Measurements from ENCODE around the gene MACROD2.

Gene MACROD2

DNA sequence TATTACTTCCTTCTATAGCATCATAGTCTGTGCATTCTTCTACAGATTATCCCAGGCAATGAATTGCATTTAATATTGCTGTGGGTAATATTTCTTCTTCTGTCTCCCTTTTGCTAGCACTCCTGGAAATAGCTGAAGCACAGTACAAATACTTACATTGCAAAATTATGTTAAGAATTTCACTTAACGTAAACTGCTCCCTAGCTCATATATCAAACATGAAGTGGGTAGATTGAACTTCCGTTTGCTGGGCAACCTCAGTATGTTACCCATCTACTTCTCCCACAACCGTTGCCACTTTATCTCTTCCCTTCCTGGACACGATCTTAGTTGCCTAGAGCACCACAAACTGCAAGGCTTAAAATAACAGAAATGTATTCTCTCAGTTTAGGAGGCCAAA is 1614.6 kb downstream of the MACROD2 start:
- Mint-ChIP-seq H3K9me3 (peaks cover 35% of the 10 kb centered on the region), H3K36me3 (ENCODE audit: low read depth) (no peaks in the 10 kb centered on the region), H3K27me3 (ENCODE audit: low read depth) (no peaks in the 10 kb centered on the region), H3K4me1 (ENCODE audit: low read depth) (no peaks in the 10 kb centered on the region), H3K27ac (no peak overlapping the region), H3K4me3 (no peak overlapping the region)
- DNase-seq (ENCODE audit: low spot score) = no peak

- no peak overlapping the region for H3K27ac Mint-ChIP-seq
- DNase-seq (ENCODE audit: low spot score) = no peak
- H3K27me3 Mint-ChIP-seq (ENCODE audit: low read depth) = no peaks in the 10 kb centered on the region
- H3K4me1 Mint-ChIP-seq (ENCODE audit: low read depth) = no peaks in the 10 kb centered on the region
- peaks cover 33% of the 10 kb centered on the region for H3K9me3 Mint-ChIP-seq
- no peak overlapping the region for H3K4me3 Mint-ChIP-seq
- H3K36me3 Mint-ChIP-seq (ENCODE audit: low read depth) = no peaks in the 10 kb centered on the region
These were observed 1615.5 kb downstream of the MACROD2 start for GRCh38 chr20:15610787-15611186.

DNA sequence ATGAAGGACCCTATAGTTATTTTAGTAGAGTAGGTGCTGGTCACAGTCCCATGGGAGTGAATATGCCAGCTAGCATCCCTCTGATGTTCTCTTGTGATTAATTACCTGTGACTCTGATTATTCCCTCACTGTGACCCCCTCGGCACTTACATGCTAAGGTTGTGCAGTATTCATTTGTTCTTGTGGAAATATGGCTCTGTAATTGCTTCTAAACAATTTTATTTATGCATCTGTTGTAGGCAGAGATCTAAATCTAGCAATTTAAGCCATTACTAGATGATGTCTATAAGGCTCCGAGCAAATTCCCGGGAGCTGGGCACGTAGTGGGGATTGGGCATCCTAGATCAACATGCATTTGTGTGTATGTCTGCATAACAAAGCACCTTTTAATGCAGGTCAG is 1616.2 kb downstream of the MACROD2 start:
- Mint-ChIP-seq H3K36me3 (ENCODE audit: low read depth) (no peaks in the 10 kb centered on the region), H3K4me3 (no peak overlapping the region), H3K9me3 (peaks cover 30% of the 10 kb centered on the region), H3K4me1 (ENCODE audit: low read depth) (no peaks in the 10 kb centered on the region), H3K27ac (no peak overlapping the region), H3K27me3 (ENCODE audit: low read depth) (no peaks in the 10 kb centered on the region)
- no peak for DNase-seq (ENCODE audit: low spot score)

GRCh38 chr20:15612198-15612597 is 1616.9 kb downstream of the MACROD2 start:
- H3K4me1 Mint-ChIP-seq (ENCODE audit: low read depth) = no peaks in the 10 kb centered on the region
- no peak overlapping the region for H3K27ac Mint-ChIP-seq
- DNase-seq (ENCODE audit: low spot score) = no peak
- no peaks in the 10 kb centered on the region for H3K27me3 Mint-ChIP-seq (ENCODE audit: low read depth)
- H3K4me3 Mint-ChIP-seq = no peak overlapping the region
- H3K9me3 Mint-ChIP-seq = peaks cover 30% of the 10 kb centered on the region
- H3K36me3 Mint-ChIP-seq (ENCODE audit: low read depth) = no peaks in the 10 kb centered on the region

- no peak for DNase-seq (ENCODE audit: low spot score)
These were observed 1617.5 kb downstream of the MACROD2 start for GRCh38 chr20:15612769-15613168.

GRCh38 chr20:15613530-15613929 is 1618.2 kb downstream of the MACROD2 start:
- DNase-seq (ENCODE audit: low spot score) = no peak
- no peaks in the 10 kb centered on the region for H3K36me3 Mint-ChIP-seq (ENCODE audit: low read depth)
- no peaks in the 10 kb centered on the region for H3K4me1 Mint-ChIP-seq (ENCODE audit: low read depth)
- no peaks in the 10 kb centered on the region for H3K27me3 Mint-ChIP-seq (ENCODE audit: low read depth)
- no peak overlapping the region for H3K27ac Mint-ChIP-seq
- H3K9me3 Mint-ChIP-seq = peaks cover 35% of the 10 kb centered on the region
- H3K4me3 Mint-ChIP-seq = no peak overlapping the region

More at GRCh38 chr20:15612769-15613168, 1617.5 kb downstream of the MACROD2 start:
- H3K4me1 Mint-ChIP-seq (ENCODE audit: low read depth) = no peaks in the 10 kb centered on the region
- H3K36me3 Mint-ChIP-seq (ENCODE audit: low read depth) = no peaks in the 10 kb centered on the region
- no peaks in the 10 kb centered on the region for H3K27me3 Mint-ChIP-seq (ENCODE audit: low read depth)
- no peak overlapping the region for H3K27ac Mint-ChIP-seq
- H3K9me3 Mint-ChIP-seq = peaks cover 35% of the 10 kb centered on the region
- no peak overlapping the region for H3K4me3 Mint-ChIP-seq

GRCh38 chr20:15616626-15617025 is 1621.3 kb downstream of the MACROD2 start:
- Mint-ChIP-seq H3K27ac (no peak overlapping the region), H3K9me3 (peaks cover 26% of the 10 kb centered on the region), H3K27me3 (ENCODE audit: low read depth) (no peaks in the 10 kb centered on the region), H3K4me3 (no peak overlapping the region), H3K36me3 (ENCODE audit: low read depth) (no peaks in the 10 kb centered on the region), H3K4me1 (ENCODE audit: low read depth) (no peaks in the 10 kb centered on the region)
- no peak for DNase-seq (ENCODE audit: low spot score)

- H3K27me3 Mint-ChIP-seq (ENCODE audit: low read depth) = no peaks in the 10 kb centered on the region
- H3K4me1 Mint-ChIP-seq (ENCODE audit: low read depth) = no peaks in the 10 kb centered on the region
- no peak overlapping the region for H3K4me3 Mint-ChIP-seq
- H3K36me3 Mint-ChIP-seq (ENCODE audit: low read depth) = no peaks in the 10 kb centered on the region
- H3K27ac Mint-ChIP-seq = no peak overlapping the region
- DNase-seq (ENCODE audit: low spot score) = no peak
- H3K9me3 Mint-ChIP-seq = peaks cover 30% of the 10 kb centered on the region
These were observed 1622.8 kb downstream of the MACROD2 start for GRCh38 chr20:15618110-15618509.

GRCh38 chr20:15618912-15619311 is 1623.6 kb downstream of the MACROD2 start:
- Mint-ChIP-seq H3K4me3 (no peak overlapping the region), H3K9me3 (peaks cover 30% of the 10 kb centered on the region), H3K4me1 (ENCODE audit: low read depth) (no peaks in the 10 kb centered on the region), H3K27me3 (ENCODE audit: low read depth) (no peaks in the 10 kb centered on the region), H3K27ac (no peak overlapping the region), H3K36me3 (ENCODE audit: low read depth) (no peaks in the 10 kb centered on the region)
- no peak for DNase-seq (ENCODE audit: low spot score)

DNA sequence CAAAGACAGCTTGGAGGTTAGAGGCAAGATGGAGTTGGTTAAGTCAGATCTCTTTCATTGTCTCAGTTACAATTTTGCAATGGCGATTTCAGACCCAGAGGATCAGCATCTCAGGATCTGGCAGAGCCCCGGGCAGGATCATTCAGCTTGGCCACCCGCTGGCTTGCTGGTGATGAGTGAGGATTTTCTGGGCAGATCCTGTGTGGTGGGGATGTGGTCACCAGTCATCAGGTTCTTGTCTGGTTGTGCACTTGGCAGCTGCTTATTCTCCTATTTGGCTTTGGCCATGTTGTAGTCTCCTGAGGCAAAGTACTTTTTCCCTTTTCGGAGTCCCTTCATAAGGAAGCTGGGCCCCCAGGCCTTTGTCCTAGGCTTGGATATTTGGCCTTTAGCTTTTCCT is 1624.0 kb downstream of the MACROD2 start:
- Mint-ChIP-seq H3K27me3 (ENCODE audit: low read depth) (no peaks in the 10 kb centered on the region), H3K4me3 (no peak overlapping the region), H3K4me1 (ENCODE audit: low read depth) (no peaks in the 10 kb centered on the region), H3K9me3 (peaks cover 30% of the 10 kb centered on the region), H3K27ac (no peak overlapping the region), H3K36me3 (ENCODE audit: low read depth) (no peaks in the 10 kb centered on the region)
- DNase-seq (ENCODE audit: low spot score) = no peak

- Mint-ChIP-seq H3K9me3 (peaks cover 27% of the 10 kb centered on the region), H3K36me3 (ENCODE audit: low read depth) (no peaks in the 10 kb centered on the region), H3K4me1 (ENCODE audit: low read depth) (no peaks in the 10 kb centered on the region), H3K4me3 (no peak overlapping the region), H3K27ac (no peak overlapping the region), H3K27me3 (ENCODE audit: low read depth) (no peaks in the 10 kb centered on the region)
- no peak for DNase-seq (ENCODE audit: low spot score)
These were observed 1624.5 kb downstream of the MACROD2 start for GRCh38 chr20:15619816-15620215.

GRCh38 chr20:15622368-15622767 is 1627.1 kb downstream of the MACROD2 start:
- H3K9me3 Mint-ChIP-seq = peaks cover 29% of the 10 kb centered on the region
- H3K4me3 Mint-ChIP-seq = no peak overlapping the region
- no peak for DNase-seq (ENCODE audit: low spot score)
- H3K27ac Mint-ChIP-seq = no peak overlapping the region
- H3K27me3 Mint-ChIP-seq (ENCODE audit: low read depth) = no peaks in the 10 kb centered on the region
- H3K4me1 Mint-ChIP-seq (ENCODE audit: low read depth) = no peaks in the 10 kb centered on the region
- H3K36me3 Mint-ChIP-seq (ENCODE audit: low read depth) = no peaks in the 10 kb centered on the region

DNA sequence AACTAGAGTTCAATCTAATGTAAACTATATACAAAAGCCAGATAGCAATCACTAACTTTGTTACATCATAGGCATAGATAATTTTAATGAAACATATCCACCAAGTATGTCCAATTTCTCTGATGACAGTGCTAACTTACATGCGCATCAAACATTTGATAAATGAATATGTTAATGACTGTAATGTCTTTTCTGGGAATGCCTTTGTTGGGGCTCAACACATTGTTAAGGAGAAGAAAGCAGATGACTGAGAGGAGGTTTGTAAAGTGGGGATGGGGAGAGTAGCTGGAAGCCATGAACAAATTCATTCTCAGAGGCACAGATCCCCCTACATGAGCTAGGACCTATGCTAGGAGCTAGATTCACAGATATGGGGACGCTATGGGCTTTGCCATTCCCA is 1627.9 kb downstream of the MACROD2 start:
- no peak for DNase-seq (ENCODE audit: low spot score)
- H3K27me3 Mint-ChIP-seq (ENCODE audit: low read depth) = no peaks in the 10 kb centered on the region
- no peak overlapping the region for H3K4me3 Mint-ChIP-seq
- no peaks in the 10 kb centered on the region for H3K4me1 Mint-ChIP-seq (ENCODE audit: low read depth)
- no peaks in the 10 kb centered on the region for H3K36me3 Mint-ChIP-seq (ENCODE audit: low read depth)
- peaks cover 31% of the 10 kb centered on the region for H3K9me3 Mint-ChIP-seq
- no peak overlapping the region for H3K27ac Mint-ChIP-seq

GRCh38 chr20:15625981-15626380 is 1630.7 kb downstream of the MACROD2 start:
- no peaks in the 10 kb centered on the region for H3K36me3 Mint-ChIP-seq (ENCODE audit: low read depth)
- no peak for DNase-seq (ENCODE audit: low spot score)
- H3K27ac Mint-ChIP-seq = no peak overlapping the region
- H3K27me3 Mint-ChIP-seq (ENCODE audit: low read depth) = no peaks in the 10 kb centered on the region
- no peak overlapping the region for H3K4me3 Mint-ChIP-seq
- H3K4me1 Mint-ChIP-seq (ENCODE audit: low read depth) = no peaks in the 10 kb centered on the region
- H3K9me3 Mint-ChIP-seq = peaks cover 26% of the 10 kb centered on the region

DNA sequence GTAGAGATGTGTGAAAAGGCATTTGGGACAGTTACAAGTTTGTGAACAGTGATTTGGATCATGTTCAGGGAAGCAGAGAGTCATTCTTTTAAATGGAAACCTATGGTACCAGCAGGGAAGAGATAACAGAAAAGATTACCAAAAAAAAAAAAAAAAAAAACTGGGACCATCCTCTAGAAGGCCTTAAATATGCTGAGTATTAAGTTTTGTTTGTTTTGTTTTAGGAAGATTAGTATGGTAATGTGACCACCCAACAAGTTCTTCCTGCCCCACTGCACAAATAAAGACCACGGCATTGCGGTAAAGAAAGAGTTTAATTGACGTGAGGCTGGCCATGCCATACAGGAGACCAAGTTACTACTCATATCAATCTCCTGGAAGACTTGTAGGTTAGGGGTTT is 1631.8 kb downstream of the MACROD2 start:
- Mint-ChIP-seq H3K4me3 (no peak overlapping the region), H3K27me3 (ENCODE audit: low read depth) (no peaks in the 10 kb centered on the region), H3K4me1 (ENCODE audit: low read depth) (no peaks in the 10 kb centered on the region), H3K27ac (no peak overlapping the region), H3K9me3 (peaks cover 23% of the 10 kb centered on the region), H3K36me3 (ENCODE audit: low read depth) (no peaks in the 10 kb centered on the region)
- DNase-seq (ENCODE audit: low spot score) = no peak
